ENCODE measurements around the gene PDCD6IP. TPM values are rescaled to one million over a fixed set of nuclear protein-coding genes. Genes with fewer than 3 reads are reported as not detected.

Gene PDCD6IP
- total RNA-seq, 1 experiment from 2014 or later = 266 TPM

- ChIA-PET POLR2A (ENCODE audit: unreplicated experiment) (no interaction called here), CTCF (no interaction called here)
- Histone ChIP-seq H3K9ac (ENCODE audit: low read length) (no peak overlapping the region), H3K79me2 (ENCODE audit: low read length) (no peaks in the 10 kb centered on the region), H3K27ac (ENCODE audit: low read length) (no peak overlapping the region), H3K9me2 (replicated peaks; ENCODE audit: low read length) (no peaks in the 10 kb centered on the region; the same call in 1 of the 2 replicates), H3F3A (ENCODE audit: low read length, unreplicated experiment) (no peaks in the 10 kb centered on the region), H3K4me1 (ENCODE audit: insufficient read depth, low read length) (peaks cover 9% of the 10 kb centered on the region), H2AFZ (ENCODE audit: low read length) (no peak overlapping the region), H3K36me3 (ENCODE audit: low read depth, low read length) (no peaks in the 10 kb centered on the region), H3K27me3 (ENCODE audit: low read length) (peaks cover 3% of the 10 kb centered on the region; the same call in 1 of the 2 replicates), H4K20me1 (ENCODE audit: low read length) (no peaks in the 10 kb centered on the region), H3K4me3 (ENCODE audit: low read length) (no peak overlapping the region), H3K4me2 (ENCODE audit: low read length) (no peak overlapping the region), H3K9me3 (ENCODE audit: low read length) (no peaks in the 10 kb centered on the region)
- DNase-seq = no peak
- ATAC-seq = no peak
- no TSS peak for BruUV-seq (replicated peaks)
- TF ChIP-seq EZH2 (IDR thresholded peaks at IDR 0.05; ENCODE audit: low read length, unreplicated experiment) = no peak
- TF ChIP-seq CTCF (conservative IDR thresholded peaks at IDR 0.05; ENCODE audit: low read depth, low read length) = no peak
- no peak for TF ChIP-seq EZH2phosphoT487 (IDR thresholded peaks at IDR 0.05; ENCODE audit: borderline replicate concordance, low read length)
- intact Hi-C loops (cut with micrococcal nuclease) = no loop called here
Measured at GRCh38 chr3:33908250-33908851, 109.9 kb downstream of the PDCD6IP start.

- Histone ChIP-seq H3K27ac (ENCODE audit: low read length) (no peak overlapping the region), H3K9me2 (replicated peaks; ENCODE audit: low read length) (no peaks in the 10 kb centered on the region; the same call in 1 of the 2 replicates), H3K79me2 (ENCODE audit: low read length) (no peaks in the 10 kb centered on the region), H2AFZ (ENCODE audit: low read length) (no peak overlapping the region), H3K4me2 (ENCODE audit: low read length) (no peak overlapping the region), H3F3A (ENCODE audit: low read length, unreplicated experiment) (no peaks in the 10 kb centered on the region), H3K36me3 (ENCODE audit: low read depth, low read length) (no peaks in the 10 kb centered on the region), H3K4me1 (ENCODE audit: insufficient read depth, low read length) (peaks cover 9% of the 10 kb centered on the region), H3K9ac (ENCODE audit: low read length) (no peak overlapping the region), H4K20me1 (ENCODE audit: low read length) (no peaks in the 10 kb centered on the region), H3K4me3 (ENCODE audit: low read length) (no peak overlapping the region), H3K27me3 (ENCODE audit: low read length) (peaks cover 3% of the 10 kb centered on the region; the same call in 1 of the 2 replicates), H3K9me3 (ENCODE audit: low read length) (no peaks in the 10 kb centered on the region)
- CTCF ChIA-PET = no interaction called here
- intact Hi-C loops (cut with micrococcal nuclease) = no loop called here
- POLR2A ChIA-PET (ENCODE audit: unreplicated experiment) = no interaction called here
- BruUV-seq (replicated peaks) = no TSS peak
- DNase-seq = no peak
- TF ChIP-seq CTCF (conservative IDR thresholded peaks at IDR 0.05; ENCODE audit: low read depth, low read length) (no peak), EZH2 (IDR thresholded peaks at IDR 0.05; ENCODE audit: low read length, unreplicated experiment) (no peak), EZH2phosphoT487 (IDR thresholded peaks at IDR 0.05; ENCODE audit: borderline replicate concordance, low read length) (no peak)
- no peak for ATAC-seq
Measured at GRCh38 chr3:33909547-33909946, 111.1 kb downstream of the PDCD6IP start.

GRCh38 chr3:33910031-33910430 is 111.6 kb downstream of the PDCD6IP start:
- no peaks in the 10 kb centered on the region; the same call in 1 of the 2 replicates for H3K9me2 ChIP-seq (replicated peaks; ENCODE audit: low read length)
- no peak for ATAC-seq
- H3K27me3 ChIP-seq (ENCODE audit: low read length) = peaks cover 3% of the 10 kb centered on the region; the same call in 1 of the 2 replicates
- intact Hi-C loops (cut with micrococcal nuclease) = no loop called here
- BruUV-seq (replicated peaks) = no TSS peak
- no peak overlapping the region for H3K27ac ChIP-seq (ENCODE audit: low read length)
- no peak overlapping the region for H3K9ac ChIP-seq (ENCODE audit: low read length)
- H3K9me3 ChIP-seq (ENCODE audit: low read length) = no peaks in the 10 kb centered on the region
- no peak for TF ChIP-seq CTCF (conservative IDR thresholded peaks at IDR 0.05; ENCODE audit: low read depth, low read length)
- TF ChIP-seq EZH2phosphoT487 (IDR thresholded peaks at IDR 0.05; ENCODE audit: borderline replicate concordance, low read length) = no peak
- no peak for TF ChIP-seq EZH2 (IDR thresholded peaks at IDR 0.05; ENCODE audit: low read length, unreplicated experiment)
- H3K4me1 ChIP-seq (ENCODE audit: insufficient read depth, low read length) = peaks cover 9% of the 10 kb centered on the region
- no peaks in the 10 kb centered on the region for H3F3A ChIP-seq (ENCODE audit: low read length, unreplicated experiment)
- no peaks in the 10 kb centered on the region for H3K36me3 ChIP-seq (ENCODE audit: low read depth, low read length)
- H3K4me2 ChIP-seq (ENCODE audit: low read length) = no peak overlapping the region
- H4K20me1 ChIP-seq (ENCODE audit: low read length) = no peaks in the 10 kb centered on the region
- no peak for DNase-seq
- H3K79me2 ChIP-seq (ENCODE audit: low read length) = no peaks in the 10 kb centered on the region
- ChIA-PET CTCF (no interaction called here), POLR2A (ENCODE audit: unreplicated experiment) (no interaction called here)
- H2AFZ ChIP-seq (ENCODE audit: low read length) = no peak overlapping the region
- no peak overlapping the region for H3K4me3 ChIP-seq (ENCODE audit: low read length)
